H1 (cell line): ENCODE data around the gene RITA1. TPM values are rescaled to one million over a fixed set of nuclear protein-coding genes. Genes with fewer than 3 reads are reported as not detected.

Experiments used
- CTCF ChIA-PET: fragments of 300-600 bp; sonication (Branson Sonifier 250); formaldehyde crosslinking; loops from one replicate; lab custom pipeline; 2021; ENCODE audit not compliant: partially characterized antibody; lab: Charles Lee
- POLR2A ChIA-PET: fragments of 300-600 bp; sonication (Branson Sonifier 250); formaldehyde crosslinking; loops from one replicate; lab custom pipeline; 2021; ENCODE audit warnings: inconsistent platforms; ENCODE audit not compliant: partially characterized antibody; lab: Charles Lee
- DNase-seq, 2 experiments: peaks; one replicate each; pipeline versions ENCODE4 v3.0.0 to v3.0.0-alpha.2; 2010 to 2022; ENCODE audit warnings: low spot score in 2 of 2, low read depth in 1 of 2, mixed read lengths in 1 of 2
- FAIRE-seq: peaks from 2 replicates; lab custom pipeline; 2011; peaks lifted over from hg19 to GRCh38; lab: Jason Lieb, UNC
- H2AFZ ChIP-seq: 2 replicates; pipeline ENCODE4 v1.8.1; 2012; ENCODE audit warnings: low read length, inconsistent platforms
- H2AK5ac ChIP-seq: 2 replicates; pipeline ENCODE4 v1.6.1; 2013; ENCODE audit warnings: low read depth, low read length
- H2BK120ac ChIP-seq: replicated peaks from 2 replicates; pipeline ENCODE3; 2013; ENCODE audit warnings: low read depth, low read length, inconsistent platforms
- H2BK12ac ChIP-seq: 2 replicates; pipeline ENCODE4 v1.6.1; 2013; ENCODE audit warnings: low read depth, low read length
- H2BK15ac ChIP-seq: 2 replicates; pipeline ENCODE4 v1.6.1; 2013; ENCODE audit warnings: low read length
- H2BK20ac ChIP-seq: 2 replicates; pipeline ENCODE4 v1.6.1; 2013; ENCODE audit warnings: low read length
- H2BK5ac ChIP-seq: 2 replicates; pipeline ENCODE4 v1.6.1; 2013; ENCODE audit warnings: low read depth, low read length
- H3K14ac ChIP-seq: 2 replicates; pipeline ENCODE4 v1.6.1; 2013; ENCODE audit warnings: inconsistent platforms; ENCODE audit not compliant: insufficient read length
- H3K18ac ChIP-seq: 2 replicates; pipeline ENCODE4 v1.6.1; 2013; ENCODE audit warnings: low read length; ENCODE audit errors: extremely low read depth
- H3K23ac ChIP-seq: 2 replicates; pipeline ENCODE4 v1.6.1; 2013; ENCODE audit warnings: inconsistent platforms; ENCODE audit not compliant: insufficient read length
- H3K23me2 ChIP-seq: 2 replicates; pipeline ENCODE4 v1.6.1; 2013; ENCODE audit warnings: low read depth, low read length
- H3K27ac ChIP-seq: 2 replicates; pipeline ENCODE4 v1.6.1; 2011; ENCODE audit warnings: low read depth, low read length, inconsistent platforms
- H3K27me3 ChIP-seq, 4 experiments: replicated peaks in 1 of 4; 1 replicate in 1 of 4; 2 replicates in 3 of 4; pipeline versions ENCODE4 v1.6.1 to v1.8.1; 2011 to 2013; ENCODE audit warnings: low read length in 3 of 4, mild to moderate bottlenecking in 3 of 4, inconsistent platforms in 2 of 4, mixed read lengths in 2 of 4, moderate library complexity in 1 of 4; ENCODE audit not compliant: control insufficient read depth in 3 of 4, insufficient read depth in 3 of 4; ENCODE audit errors: extremely low read depth in 1 of 4
- H3K36me3 ChIP-seq, 4 experiments: 2 replicates each; pipeline versions ENCODE4 v1.6.1 to v1.8.1; 2011 to 2013; ENCODE audit warnings: mild to moderate bottlenecking in 4 of 4, low read length in 3 of 4, moderate library complexity in 2 of 4, control low read depth in 1 of 4, inconsistent platforms in 1 of 4; ENCODE audit not compliant: insufficient read depth in 4 of 4, control insufficient read depth in 2 of 4
- H3K4ac ChIP-seq: replicated peaks from 2 replicates; pipeline ENCODE3; 2013; ENCODE audit warnings: low read length, low read depth, mixed read lengths, inconsistent platforms; ENCODE audit not compliant: insufficient read length
- H3K4me1 ChIP-seq, 4 experiments: replicated peaks in 1 of 4; 1 replicate in 1 of 4; 2 replicates in 3 of 4; pipeline versions ENCODE4 v1.6.1 to v1.8.1; 2011 to 2013; ENCODE audit warnings: low read length in 3 of 4, inconsistent platforms in 2 of 4, mixed read lengths in 1 of 4; ENCODE audit not compliant: insufficient read depth in 4 of 4, control insufficient read depth in 3 of 4
- H3K4me2 ChIP-seq, 2 experiments: 2 replicates each; pipeline versions ENCODE4 v1.6.1 to v1.8.1; 2011 to 2013; ENCODE audit warnings: low read depth in 2 of 2, low read length in 2 of 2, control low read depth in 1 of 2, inconsistent platforms in 1 of 2, mild to moderate bottlenecking in 1 of 2; ENCODE audit not compliant: insufficient read depth in 1 of 2
- H3K4me3 ChIP-seq, 4 experiments: fragments of 200-600, 300-600 bp in 1 of 4; sonication (generic), shearing (Covaris generic), sonication (Bioruptor Twin) in 1 of 4; 2 replicates each; pipeline versions ENCODE4 v1.5.1 to v1.8.1; 2011 to 2016; ENCODE audit warnings: low read length in 4 of 4, low read depth in 3 of 4, control low read depth in 2 of 4, inconsistent platforms in 2 of 4, mild to moderate bottlenecking in 2 of 4, mixed read lengths in 1 of 4, moderate library complexity in 1 of 4; ENCODE audit not compliant: insufficient read depth in 2 of 4; ENCODE audit errors: extremely low read depth in 1 of 4
- H3K56ac ChIP-seq: replicated peaks from 2 replicates; pipeline ENCODE3; 2013; ENCODE audit warnings: low read depth, mild to moderate bottlenecking, mixed read lengths, low read length, inconsistent platforms; ENCODE audit not compliant: insufficient read length
- H3K79me1 ChIP-seq: 2 replicates; pipeline ENCODE4 v1.6.1; 2013; ENCODE audit warnings: low read depth, low read length, control low read depth
- H3K79me2 ChIP-seq, 2 experiments: 2 replicates each; pipeline versions ENCODE4 v1.6.1 to v1.8.1; 2012 to 2013; ENCODE audit warnings: low read length in 2 of 2, mild to moderate bottlenecking in 2 of 2, inconsistent platforms in 1 of 2; ENCODE audit not compliant: insufficient read depth in 2 of 2, control insufficient read depth in 1 of 2
- H3K9ac ChIP-seq, 4 experiments: replicated peaks in 1 of 4; 1 replicate in 1 of 4; 2 replicates in 3 of 4; pipeline versions ENCODE4 v1.6.1 to v1.8.1; 2011 to 2013; ENCODE audit warnings: low read depth in 3 of 4, low read length in 3 of 4, control low read depth in 2 of 4, mild to moderate bottlenecking in 2 of 4, moderate library complexity in 2 of 4, inconsistent platforms in 1 of 4; ENCODE audit errors: extremely low read depth in 1 of 4
- H3K9me3 ChIP-seq, 2 experiments: 2 replicates each; pipeline versions ENCODE4 v1.6.1 to v1.8.1; 2012 to 2013; ENCODE audit warnings: mild to moderate bottlenecking in 2 of 2, moderate library complexity in 2 of 2, control low read depth in 1 of 2, inconsistent platforms in 1 of 2, low read depth in 1 of 2, low read length in 1 of 2, mixed read lengths in 1 of 2; ENCODE audit not compliant: insufficient read depth in 2 of 2
- H4K20me1 ChIP-seq, 2 experiments: replicated peaks in 1 of 2; 2 replicates each; pipeline versions ENCODE3 to v1.8.1; 2011 to 2013; ENCODE audit warnings: inconsistent platforms in 2 of 2, low read length in 2 of 2, mild to moderate bottlenecking in 1 of 2; ENCODE audit not compliant: insufficient read depth in 2 of 2, control insufficient read depth in 1 of 2
- H4K5ac ChIP-seq: 2 replicates; pipeline ENCODE4 v1.6.1; 2013; ENCODE audit warnings: low read length, low read depth, mixed read lengths, inconsistent platforms; ENCODE audit not compliant: insufficient read length
- H4K8ac ChIP-seq: 2 replicates; pipeline ENCODE4 v1.8.0; 2013; ENCODE audit warnings: mild to moderate bottlenecking, moderate library complexity, low read length, inconsistent platforms; ENCODE audit not compliant: insufficient read depth; ENCODE audit errors: extremely low read depth
- H4K91ac ChIP-seq: replicated peaks from 2 replicates; pipeline ENCODE3; 2013; ENCODE audit warnings: low read length, mixed read lengths, inconsistent platforms; ENCODE audit not compliant: insufficient read length
- KDM1A ChIP-seq: fragments of 200-600, 300-600 bp; sonication (generic); IDR thresholded peaks from 2 replicates; pipeline ENCODE4 v1.7.1; 2016; ENCODE audit warnings: mild to moderate bottlenecking, low read length, borderline replicate concordance
- TEAD4 ChIP-seq: IDR thresholded peaks from 2 replicates; pipeline ENCODE4 v1.6.1; 2012; ENCODE audit warnings: low read depth, low read length, inconsistent platforms, mixed read lengths
- WGBS, 2 experiments: shearing (Covaris generic) in 1 of 2; methylation state at CpG; one replicate each; pipeline versions ENCODE4 v1.1.6 to v1.1.7; 2013 to 2015; ENCODE audit warnings: low lambda C conversion rate in 2 of 2, mixed read lengths in 2 of 2, inconsistent platforms in 1 of 2, low coverage in 1 of 2, missing lambda C conversion rate in 1 of 2; ENCODE audit not compliant: insufficient replicate concordance in 2 of 2, insufficient coverage in 1 of 2, insufficient read length in 1 of 2; ENCODE audit errors: extremely low coverage in 1 of 2, missing lambda C conversion rate in 1 of 2; 5-methylcytosine and 5-hydroxymethylcytosine counted together
- polyA plus RNA-seq, 7 experiments: library from polyadenylated mRNA; depleted of rRNA in 3 of 7; stranded (reverse) in 5 of 7; unstranded in 2 of 7; fragments of >200 nt in 5 of 7; fragments of 200-250 nt in 2 of 7; gene quantifications; 1 replicate in 5 of 7; 2 replicates in 1 of 7; 4 replicates in 1 of 7; pipeline versions ENCODE4 v1.2.1 to v1.2.3, GENCODE V29; 2011 to 2013; ENCODE audit warnings: missing spikeins in 2 of 7, mixed read lengths in 2 of 7
- total RNA-seq: library from RNA; stranded (reverse); fragmentation: NEBNext Ultra II Directional; extraction: Animal tissue kit (Norgen Biotek cat#: 25700); gene quantifications from 2 replicates; pipeline ENCODE4 v1.2.1, GENCODE V29; 2021

The RITA1 gene
- total and polyA plus RNA-seq, 2 of the 8 experiments (the other 6 are each of a cell fraction or from before 2014, with no cell fraction given): 24.1 to 25.8 TPM

DNA sequence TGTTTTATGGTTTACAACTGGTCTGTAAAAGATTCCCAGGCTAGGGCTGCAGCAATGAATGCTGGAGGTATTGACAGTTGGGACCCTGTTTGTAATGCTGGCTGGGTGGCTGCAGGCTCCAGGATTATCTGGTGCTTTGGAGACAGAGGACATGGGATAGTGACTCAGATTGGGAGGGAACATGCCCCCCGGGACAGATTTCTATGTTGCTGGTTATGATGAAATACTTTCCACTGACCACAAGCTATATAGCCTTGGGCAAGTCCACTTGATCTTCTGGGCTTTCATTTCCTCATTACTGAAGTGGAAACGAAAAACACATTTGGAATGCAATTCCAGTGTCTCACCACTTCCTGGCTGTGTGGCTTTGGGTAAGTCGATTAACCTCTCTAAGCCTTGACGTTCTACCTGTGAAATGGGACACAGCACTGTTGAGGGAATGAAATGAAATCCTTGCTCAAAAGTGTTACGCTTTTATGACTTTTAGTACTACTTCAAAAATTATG is 29.4 kb downstream of the RITA1 start:
- no peak overlapping the region for H3K4ac ChIP-seq
- H3K27me3 ChIP-seq: no peaks in the 10 kb centered on the region
- no peak overlapping the region for H3K4me3 ChIP-seq
- no peak overlapping the region for H3K9ac ChIP-seq
- H4K91ac ChIP-seq: no peak overlapping the region
- H2BK15ac ChIP-seq: no peak overlapping the region
- H3K9me3 ChIP-seq: no peaks in the 10 kb centered on the region
- no peak overlapping the region for H4K5ac ChIP-seq
- FAIRE-seq (no peak), DNase-seq (no peak)
- no peak overlapping the region for H3K23ac ChIP-seq
- no peaks in the 10 kb centered on the region for H3K79me2 ChIP-seq
- no peak overlapping the region for H2AFZ ChIP-seq
- H2BK12ac ChIP-seq: no peak overlapping the region
- ChIA-PET POLR2A (no interaction called here), CTCF (interaction anchor here (0.7 kb wide), 1 partner anchor 77 kb away, joined by 3 read pairs; no protein-coding TSS in a partner anchor)
- H3K27ac ChIP-seq: no peak overlapping the region
- no peaks in the 10 kb centered on the region for H3K4me1 ChIP-seq
- no peak overlapping the region for H2BK20ac ChIP-seq
- no peak overlapping the region for H2BK120ac ChIP-seq
- no peaks in the 10 kb centered on the region for H4K20me1 ChIP-seq
- H3K18ac ChIP-seq: no peak overlapping the region
- H2BK5ac ChIP-seq: no peak overlapping the region
- H3K79me1 ChIP-seq: no peaks in the 10 kb centered on the region
- 85% methylated on average over 5 of the region's 5 CpGs; no CpG with 5 or more reads in 1 of the 2 experiments for WGBS, 2 experiments
- no peak overlapping the region for H3K14ac ChIP-seq
- TF ChIP-seq TEAD4: no peak
- TF ChIP-seq KDM1A: peak; percentile 51; the same call in 1 of the 2 replicates
- no peaks in the 10 kb centered on the region for H3K36me3 ChIP-seq
- H3K56ac ChIP-seq: no peak overlapping the region
- H3K23me2 ChIP-seq: no peaks in the 10 kb centered on the region
- H2AK5ac ChIP-seq: no peak overlapping the region
- no peak overlapping the region for H3K4me2 ChIP-seq
- H4K8ac ChIP-seq: no peak overlapping the region
